D721Med (cell line): Measurements from ENCODE around the gene NCCRP1.
"Not testable (repeated sequence)": the region's sequence is repeated elsewhere in the genome, so short reads cannot be mapped to it uniquely, and the experiment has no call there.

Experiments
- DNase-seq: peaks from one replicate; pipeline ENCODE4 v3.0.0; 2011; ENCODE audit warnings: low spot score; ENCODE audit not compliant: insufficient read length
- FAIRE-seq: peaks from 2 replicates; lab custom pipeline; 2011; peaks lifted over from hg19 to GRCh38; lab: Jason Lieb, UNC
- CTCF ChIP-seq: IDR thresholded peaks from 2 replicates; pipeline ENCODE4 v1.5.1; 2012; ENCODE audit warnings: mild to moderate bottlenecking, control low read depth; ENCODE audit not compliant: insufficient read depth; ENCODE audit errors: missing control alignments

Gene NCCRP1

GRCh38 chr19:39218230-39219007, 21.7 kb downstream of the NCCRP1 start:
- DNase-seq = no peak
- FAIRE-seq = no peak
- no peak for TF ChIP-seq CTCF

GRCh38 chr19:39219108-39219507, 22.3 kb downstream of the NCCRP1 start:
- not testable (repeated sequence) for DNase-seq, FAIRE-seq

DNA sequence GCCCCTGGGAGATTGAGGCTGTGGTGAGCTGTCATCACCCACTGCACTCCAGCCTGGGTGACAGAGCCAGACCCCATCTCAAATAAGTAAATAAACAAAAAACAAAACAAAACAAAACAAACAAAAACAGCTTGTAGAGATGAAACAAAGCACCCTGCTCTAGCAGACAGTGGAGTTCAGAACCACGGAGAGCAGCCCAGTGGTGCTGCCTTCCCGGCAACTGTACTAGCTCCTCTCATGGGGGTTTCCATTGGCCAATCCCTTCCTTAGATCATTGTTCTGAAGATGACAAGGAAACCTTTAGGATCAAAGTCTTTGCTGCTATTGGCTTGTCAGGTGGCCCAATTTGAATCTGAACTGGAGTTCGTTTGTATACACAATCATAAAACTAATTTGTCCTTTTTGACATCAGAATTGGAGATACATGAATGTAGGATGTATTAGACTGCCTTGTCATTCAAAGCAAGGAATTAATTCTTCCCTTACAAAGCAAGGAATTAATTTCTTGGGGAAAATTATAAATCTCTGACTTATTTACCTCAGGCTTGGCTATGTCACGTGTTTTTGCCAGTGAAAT, 27.0 kb downstream of the NCCRP1 start:
- no peak for FAIRE-seq

DNA sequence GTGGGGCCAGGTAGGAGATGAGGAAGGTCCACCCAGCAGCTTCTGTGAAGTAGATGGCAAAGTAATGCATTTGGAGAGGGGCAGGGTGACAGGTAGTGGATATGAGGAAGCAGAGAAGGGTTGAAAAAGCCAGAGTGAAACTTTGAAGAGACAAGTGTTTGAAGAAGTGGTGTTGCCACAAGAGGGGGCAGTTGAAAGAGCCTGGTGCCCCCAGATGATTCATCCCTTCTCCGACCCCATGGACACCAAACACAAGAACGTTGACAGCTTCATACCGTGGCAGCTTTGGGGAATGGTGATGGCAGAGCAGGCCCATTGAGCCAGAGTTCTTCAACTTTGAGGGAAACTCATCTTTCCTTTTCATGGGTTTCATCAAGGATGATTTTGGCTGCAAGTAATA, 28.1 kb downstream of the NCCRP1 start:
- no peak for FAIRE-seq
- DNase-seq = no peak
- no peak for TF ChIP-seq CTCF

More for the DNA sequence above, 27.0 kb downstream of the NCCRP1 start:
- no peak for TF ChIP-seq CTCF
- DNase-seq = no peak

GRCh38 chr19:39230096-39230764, 33.5 kb downstream of the NCCRP1 start:
- no peak for TF ChIP-seq CTCF
- FAIRE-seq = no peak
- DNase-seq = no peak

GRCh38 chr19:39232708-39233107, 35.9 kb downstream of the NCCRP1 start:
- TF ChIP-seq CTCF = no peak
- no peak for DNase-seq
- no peak for FAIRE-seq

DNA sequence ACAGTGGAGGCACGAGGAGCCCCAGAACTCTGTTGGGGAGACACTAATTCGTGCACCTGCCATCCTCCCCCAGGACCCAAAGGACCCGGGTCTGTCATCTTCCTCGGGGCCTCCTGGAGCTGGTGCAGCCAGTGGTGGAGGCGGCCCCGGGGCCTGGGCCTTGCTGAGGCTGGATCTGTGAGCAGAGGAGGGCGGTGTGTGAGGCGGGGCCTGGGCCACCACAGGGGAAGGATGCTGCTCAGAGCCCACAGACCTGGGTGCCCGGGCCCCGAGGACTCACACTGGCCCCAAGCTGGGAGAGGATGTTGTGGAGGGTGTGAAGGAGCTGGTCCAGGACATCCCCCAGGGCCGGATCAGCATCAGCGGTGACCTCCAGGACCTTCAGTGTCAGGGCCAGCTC, 39.8 kb downstream of the NCCRP1 start:
- no peak for TF ChIP-seq CTCF
- DNase-seq = no peak
- FAIRE-seq = no peak
